Skin of body (tissue), 2 donors: ENCODE results near the gene PTPRN2. TPM values are rescaled to one million over a fixed set of nuclear protein-coding genes. Genes with fewer than 3 reads are reported as not detected.
"Not testable (repeated sequence)": the region's sequence is repeated elsewhere in the genome, so short reads cannot be mapped to it uniquely, and the experiment has no call there.

Source experiments
- DNase-seq: peaks from one replicate; lab custom pipeline; 2025; lab: John Stamatoyannopoulos, UW
- total RNA-seq: library from RNA; depleted of rRNA; stranded (reverse); fragments of >200 nt; gene quantifications from one replicate; pipeline ENCODE4 v1.2.3, GENCODE V29; 2014

The PTPRN2 gene
- total RNA-seq, 1 donor from 2014 or later: 0.99 TPM

DNA sequence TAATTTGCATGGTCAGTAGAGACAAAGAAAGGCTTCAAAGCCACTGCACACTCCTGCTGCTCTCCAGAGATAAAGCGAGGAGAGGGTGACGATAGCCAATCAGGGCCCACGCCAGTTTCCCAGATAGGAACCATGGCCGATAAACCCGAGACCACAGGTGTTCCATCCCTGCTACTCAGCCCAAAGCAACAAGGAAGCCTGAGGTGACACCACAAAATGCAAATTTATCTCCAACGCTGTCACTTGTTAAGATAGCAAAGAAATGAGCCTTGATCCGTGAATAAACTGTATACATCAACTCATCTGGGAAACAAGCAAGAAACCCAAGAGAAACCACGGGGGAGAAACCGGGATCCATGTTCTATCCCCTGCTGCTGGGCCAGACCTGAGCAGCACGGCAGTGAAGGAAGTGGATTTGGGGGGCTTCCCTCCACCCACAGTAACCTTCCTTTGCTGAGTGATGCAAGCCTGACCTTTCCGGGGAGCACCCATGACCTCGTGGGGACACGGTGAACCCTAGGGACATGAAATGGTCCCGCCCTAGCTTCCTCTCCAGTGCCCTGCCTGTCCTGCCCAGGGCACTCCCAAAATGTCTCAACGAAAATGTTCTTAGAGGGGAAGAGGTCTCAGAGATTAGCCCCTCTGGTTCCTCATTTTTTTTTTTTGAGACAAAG is 164.6 kb downstream of the PTPRN2 start:
- no peak for DNase-seq

DNA sequence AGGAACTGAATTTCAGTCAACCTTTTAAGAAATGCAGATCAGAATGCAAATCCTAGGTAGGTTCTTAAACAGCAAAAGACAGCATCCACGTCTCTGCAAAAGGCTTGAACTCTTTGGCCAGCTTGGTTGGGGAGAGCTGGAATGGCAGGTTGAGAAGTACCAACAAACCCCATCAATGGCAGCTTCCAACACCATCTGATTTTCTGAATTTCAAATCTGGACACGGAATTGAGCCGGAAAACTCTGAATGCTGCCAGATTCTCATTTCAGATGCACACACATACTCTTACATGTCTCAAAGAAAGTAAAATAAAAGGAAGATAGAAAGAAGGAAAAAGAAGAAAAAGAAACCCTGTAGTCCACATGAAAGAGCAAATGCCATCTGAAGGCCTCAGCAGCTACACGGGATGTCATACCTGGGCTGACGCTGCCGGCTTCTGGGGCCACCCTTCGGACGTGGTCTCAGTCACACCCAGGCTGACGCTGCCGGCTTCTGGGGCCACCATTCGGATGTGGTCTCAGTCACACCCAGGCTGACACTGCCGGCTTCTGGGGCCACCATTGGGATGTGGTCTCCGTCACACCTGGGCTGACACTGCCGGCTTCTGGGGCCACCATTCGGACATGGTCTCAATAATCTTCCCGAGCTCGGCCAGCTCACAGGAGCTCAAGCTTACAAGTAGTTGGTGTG is 165.3 kb downstream of the PTPRN2 start:
- DNase-seq: no peak

DNA sequence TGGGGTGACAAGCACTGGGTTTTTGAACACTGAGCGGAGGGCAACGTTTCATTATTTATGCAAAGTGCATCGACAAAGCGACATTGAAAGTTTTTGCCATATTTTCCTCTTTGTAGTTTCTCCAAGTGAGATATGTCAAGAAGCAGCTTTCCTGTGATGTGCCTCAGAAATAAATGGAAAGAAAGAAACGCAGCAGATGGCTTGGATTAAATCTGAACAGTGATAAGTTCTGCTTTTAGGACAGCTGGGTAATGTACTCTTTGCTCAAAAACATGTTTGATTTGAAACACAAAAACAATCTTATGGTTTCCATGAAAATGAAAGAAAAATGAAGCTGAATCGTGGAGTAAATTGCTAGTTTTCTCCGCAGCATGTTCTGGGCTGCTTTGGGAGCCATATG is 166.3 kb downstream of the PTPRN2 start:
- peak; percentile 37 for DNase-seq

DNA sequence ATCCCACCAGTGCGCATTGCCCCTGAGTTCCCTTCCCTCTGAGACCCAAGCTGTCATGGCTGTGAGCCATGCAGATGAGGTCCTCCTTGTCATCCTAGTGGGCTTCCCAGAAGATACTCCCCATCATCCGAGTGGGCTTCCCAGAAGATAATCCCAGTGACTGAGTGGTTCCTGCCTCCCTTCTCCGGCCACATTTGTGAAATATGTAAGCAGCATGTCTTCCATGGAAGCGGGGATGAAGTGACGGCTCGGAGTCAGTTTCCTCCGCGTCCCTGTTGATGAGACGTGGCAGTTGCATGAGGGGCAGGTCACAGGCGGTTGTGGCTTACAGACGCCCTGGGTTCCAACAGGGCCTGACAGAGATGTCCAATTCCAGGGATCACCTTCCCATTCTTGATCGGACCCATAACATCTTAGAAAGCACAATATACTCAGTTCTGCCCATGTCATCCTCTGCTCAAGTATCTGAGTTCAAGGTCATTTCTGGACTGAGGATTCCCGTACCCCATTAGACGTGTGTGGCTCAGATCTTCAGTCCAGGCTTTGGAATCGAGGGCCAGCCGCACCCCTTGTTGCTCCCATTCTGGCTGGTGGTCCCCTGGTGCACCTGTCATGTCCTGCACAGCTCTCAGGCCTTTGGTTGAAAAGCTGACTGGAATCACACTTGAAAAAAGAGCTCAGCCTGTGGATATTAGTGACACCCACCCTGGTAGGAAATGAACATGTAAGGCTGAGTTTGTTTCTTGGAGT is 166.9 kb downstream of the PTPRN2 start:
- no peak for DNase-seq

DNA sequence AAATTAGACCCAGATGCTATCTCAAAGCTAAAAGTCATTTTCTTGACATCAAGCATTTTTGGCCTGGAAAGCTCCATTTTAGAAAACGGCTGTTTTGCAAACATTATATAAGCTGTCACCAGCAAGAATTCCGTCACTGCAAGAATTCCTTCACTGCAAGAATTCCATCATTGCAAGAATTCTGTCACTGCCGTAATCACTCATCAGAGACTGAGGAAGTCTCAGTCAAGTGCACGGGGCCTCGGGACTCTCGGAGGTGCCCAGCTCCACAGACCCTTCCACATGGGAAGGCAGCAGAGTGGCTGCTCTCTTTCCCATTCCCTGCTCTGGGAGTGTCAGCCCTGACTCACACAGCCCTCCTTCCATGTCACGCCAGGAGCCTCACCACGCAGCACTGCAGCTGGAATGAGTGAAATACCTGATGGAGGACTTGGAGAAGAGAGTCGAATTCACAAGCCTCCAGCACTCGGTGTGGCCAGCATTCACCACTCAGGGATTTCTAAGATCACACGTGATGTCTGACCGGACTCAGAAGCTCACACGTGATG is 168.3 kb downstream of the PTPRN2 start:
- DNase-seq: no peak

DNA sequence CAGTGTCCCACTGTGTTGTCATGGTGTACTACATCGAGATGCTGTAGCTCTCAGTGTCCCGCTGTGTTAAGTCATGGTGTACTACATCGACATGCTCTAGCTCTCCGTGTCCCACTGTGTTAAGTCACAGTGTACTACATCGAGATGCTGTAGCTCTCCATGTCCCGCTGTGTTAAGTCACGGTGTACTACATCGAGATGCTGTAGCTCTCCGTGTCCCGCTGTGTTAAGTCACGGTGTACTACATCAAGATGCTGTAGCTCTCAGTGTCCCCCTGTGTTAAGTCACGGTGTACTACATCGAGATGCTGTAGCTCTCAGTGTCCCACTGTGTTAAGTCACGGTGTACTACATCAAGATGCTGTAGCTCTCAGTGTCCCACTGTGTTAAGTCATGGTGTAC is 169.2 kb downstream of the PTPRN2 start:
- DNase-seq: not testable (repeated sequence)

DNA sequence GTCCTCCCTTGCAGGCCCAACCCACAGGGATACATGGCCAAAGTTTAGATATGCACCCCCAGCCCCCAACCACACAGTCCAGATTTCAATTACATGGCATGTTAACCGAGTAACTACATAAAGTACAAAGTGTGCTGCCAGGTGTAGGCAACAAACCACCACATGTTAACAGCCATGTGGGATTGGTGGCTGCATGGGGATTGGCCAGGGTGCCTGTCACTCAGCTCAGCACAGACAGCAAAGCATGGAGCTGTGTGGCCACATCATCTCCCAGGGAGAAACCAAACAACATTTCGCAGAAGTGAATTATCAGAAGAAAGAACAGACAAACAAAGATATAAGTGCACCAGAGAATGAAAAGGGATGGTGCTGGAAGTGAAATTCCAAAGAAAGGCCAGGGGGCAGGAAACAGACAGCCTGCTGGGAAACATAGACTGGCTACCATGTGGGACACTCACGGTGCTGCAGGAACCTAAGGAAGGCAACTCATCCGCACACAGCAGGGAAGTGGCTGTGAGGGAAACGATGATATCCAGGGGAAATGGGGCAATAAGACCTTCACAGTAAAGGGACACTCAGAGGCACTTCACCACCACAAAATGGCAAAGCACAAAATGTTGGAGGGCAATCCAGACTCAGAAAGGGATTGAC is 171.2 kb downstream of the PTPRN2 start:
- DNase-seq: no peak

DNA sequence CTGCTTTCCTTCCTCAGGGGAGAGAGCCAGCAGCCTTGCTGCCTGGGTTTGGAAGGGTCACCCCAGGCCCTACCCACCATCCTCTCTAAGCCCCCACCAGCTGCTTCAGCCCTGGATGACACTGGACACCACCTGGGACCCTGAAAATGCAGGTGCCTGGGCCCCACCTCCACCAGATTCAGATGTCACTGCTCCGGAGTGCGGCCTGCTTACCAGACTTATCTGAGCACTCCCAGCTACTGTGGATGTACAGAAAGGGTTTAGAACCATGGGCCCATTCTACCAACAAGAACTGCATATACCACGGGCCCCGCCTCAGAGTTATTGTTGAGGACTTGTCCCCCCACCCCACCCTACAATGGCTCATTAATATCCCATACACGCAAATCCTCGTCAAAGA is 172.3 kb downstream of the PTPRN2 start:
- DNase-seq: no peak

DNA sequence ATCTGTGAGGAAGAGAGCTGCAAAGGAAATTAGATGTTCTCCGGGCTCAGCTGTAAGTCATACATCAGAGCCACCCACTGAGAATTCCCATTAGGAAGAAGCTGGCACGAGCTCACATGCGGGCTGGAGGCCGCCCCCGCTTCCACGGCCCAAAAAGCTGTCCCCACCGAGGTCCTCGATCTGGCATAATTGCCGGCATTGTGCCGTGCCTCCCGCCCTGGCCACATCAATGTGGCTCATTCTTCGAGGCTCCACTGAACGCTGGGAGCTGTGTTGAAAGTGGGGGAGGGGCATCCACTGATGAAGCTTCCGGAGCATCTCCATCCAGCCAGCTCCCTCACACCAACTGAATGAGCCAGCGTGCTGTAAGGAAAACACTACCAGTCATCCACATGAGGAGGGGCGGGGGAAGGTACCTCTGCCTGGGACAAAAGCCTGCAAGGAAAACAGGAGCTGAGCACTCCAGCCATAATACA is 173.1 kb downstream of the PTPRN2 start:
- DNase-seq: peak; percentile 32

DNA sequence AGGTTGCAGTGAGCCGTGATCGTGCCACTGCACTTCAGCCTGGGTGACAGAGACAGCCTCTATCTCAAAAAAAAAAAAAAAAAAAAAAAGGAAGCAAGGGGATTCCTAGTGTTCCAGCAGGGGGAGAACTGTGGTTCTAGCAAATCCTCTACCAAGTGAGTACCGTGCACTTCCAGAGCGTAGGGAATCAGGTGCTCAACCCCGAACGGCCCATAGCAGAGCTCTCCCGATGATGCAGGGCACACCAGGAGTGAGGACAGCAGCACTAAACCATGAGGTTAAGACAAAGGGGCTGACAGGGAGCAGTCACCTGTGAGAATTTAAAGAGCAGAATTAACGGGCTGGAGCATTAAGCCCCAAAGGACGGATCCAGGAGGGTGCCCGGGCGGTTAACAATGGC is 173.6 kb downstream of the PTPRN2 start:
- no peak for DNase-seq

DNA sequence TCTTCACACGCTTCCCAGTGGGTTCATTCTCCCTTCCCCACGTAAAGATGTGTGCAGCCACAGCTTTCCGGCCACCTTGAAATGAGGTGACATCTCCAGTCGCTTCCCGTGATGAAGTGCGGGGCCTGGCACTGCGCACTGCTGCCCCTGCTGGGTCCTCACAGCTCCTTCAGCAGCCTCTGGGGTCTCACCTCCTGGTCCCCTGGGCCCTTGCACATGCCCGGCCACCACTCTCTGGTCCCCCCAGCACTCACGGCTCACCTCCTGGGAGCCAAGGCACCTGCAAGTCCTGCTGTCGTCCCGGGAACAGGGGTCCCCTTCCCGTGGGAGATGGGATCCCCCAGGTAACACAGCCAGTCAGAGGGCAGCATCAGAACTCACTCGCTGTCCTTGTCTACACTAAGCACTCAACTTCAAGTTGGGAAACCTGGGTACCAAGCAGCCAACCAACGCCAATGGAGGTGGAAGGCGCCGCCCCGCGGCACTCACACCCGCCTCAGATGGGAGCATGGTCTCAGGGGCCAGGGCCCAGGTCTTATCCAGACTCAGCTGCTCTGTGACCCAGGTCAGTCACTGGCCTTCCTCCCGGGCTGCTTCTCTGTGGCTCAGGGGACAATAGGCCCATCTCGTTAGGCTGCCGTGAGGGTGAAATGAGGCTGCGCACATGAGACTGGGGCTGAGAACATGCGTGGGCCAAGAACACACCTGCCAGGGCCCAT is 176.2 kb downstream of the PTPRN2 start:
- no peak for DNase-seq

DNA sequence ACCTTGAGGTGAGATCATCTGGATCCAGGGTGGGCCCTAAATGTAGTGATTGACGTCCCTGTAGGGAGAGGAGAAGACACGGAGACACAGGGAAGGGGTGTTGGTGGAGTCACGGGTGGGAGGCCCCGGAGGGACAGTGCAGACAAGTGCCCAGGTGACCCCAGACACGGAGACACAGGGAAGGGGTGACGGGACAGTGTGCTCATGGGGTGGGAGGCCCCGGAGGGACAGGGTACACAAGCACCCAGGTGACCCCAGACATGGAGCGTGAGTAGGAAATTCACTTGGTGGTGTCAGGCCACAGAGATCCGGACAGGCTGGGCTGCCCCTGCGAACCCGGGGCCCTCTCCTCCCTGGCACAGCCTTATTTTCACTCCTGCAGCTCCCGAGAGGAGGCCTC is 176.9 kb downstream of the PTPRN2 start:
- DNase-seq: no peak

DNA sequence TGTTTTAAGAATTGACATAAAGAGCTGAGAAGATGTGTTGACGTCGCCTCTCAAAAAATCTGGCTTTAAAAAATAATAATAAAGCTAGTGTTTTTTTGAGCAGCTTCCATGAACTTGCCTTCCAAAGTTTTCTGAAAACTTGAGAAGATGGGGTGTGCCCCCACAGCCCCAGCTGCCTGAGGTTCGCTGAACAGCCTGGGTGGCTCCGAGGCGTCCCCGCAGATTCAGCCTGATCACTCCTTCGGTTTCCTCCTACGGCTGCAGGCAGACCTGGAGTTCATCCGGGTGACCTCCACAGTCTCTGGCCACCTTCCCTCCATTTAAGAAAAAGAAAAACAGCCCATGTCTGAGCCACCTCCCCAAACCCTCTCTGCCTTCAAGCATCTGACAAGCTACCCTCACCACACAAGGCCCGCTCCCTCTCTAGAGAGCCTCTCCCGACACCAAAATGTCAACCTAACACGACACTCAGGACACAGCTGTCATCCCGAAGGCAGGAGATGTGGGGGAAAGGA is 177.8 kb downstream of the PTPRN2 start:
- no peak for DNase-seq

DNA sequence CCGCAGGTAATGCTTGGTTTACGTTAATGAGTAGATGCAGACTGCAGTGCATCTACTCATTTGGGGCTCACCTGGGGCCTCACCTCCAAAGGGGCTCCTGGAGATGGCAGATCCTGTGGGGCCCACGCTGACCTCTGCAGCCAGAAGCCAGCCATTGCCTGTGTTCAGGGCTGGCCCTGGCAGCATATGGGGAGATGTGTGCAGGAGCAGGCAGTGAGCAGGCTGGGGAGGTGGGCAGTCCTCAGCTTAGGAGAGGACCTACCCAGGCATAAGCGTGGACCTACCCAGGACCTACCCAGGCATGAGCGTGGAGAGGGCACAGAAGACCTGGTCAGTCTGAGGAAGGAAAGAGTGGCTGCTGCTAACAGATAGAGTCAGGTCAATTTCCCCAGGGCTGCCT is 178.5 kb downstream of the PTPRN2 start:
- DNase-seq: no peak

DNA sequence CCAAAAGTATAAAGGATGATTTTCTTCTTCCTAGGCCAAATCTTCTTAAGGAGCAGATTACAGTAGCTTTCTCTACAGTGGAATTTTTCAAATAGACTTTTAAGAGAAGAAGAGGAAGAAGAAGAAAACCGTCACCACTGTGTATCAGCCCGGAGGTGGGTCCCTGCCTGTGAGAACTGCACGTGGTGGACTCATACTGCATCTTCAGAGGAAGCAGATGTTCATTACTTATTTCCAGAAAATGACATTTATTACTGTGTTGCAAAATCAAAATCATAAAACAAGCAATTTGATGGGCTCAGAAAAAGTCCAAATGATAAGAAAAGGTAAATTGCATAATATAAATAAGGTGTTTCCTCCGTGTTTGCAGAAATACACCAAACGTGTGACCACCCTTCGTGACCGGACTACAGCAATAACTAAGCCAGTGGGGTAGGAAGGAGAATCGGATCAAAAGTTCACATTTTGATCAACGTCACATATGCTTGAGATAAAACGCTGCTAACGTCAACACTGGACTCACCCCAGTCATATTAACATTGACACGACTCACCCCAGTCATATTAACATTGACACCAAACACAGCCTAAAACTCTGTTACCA is 179.2 kb downstream of the PTPRN2 start:
- DNase-seq: no peak

DNA sequence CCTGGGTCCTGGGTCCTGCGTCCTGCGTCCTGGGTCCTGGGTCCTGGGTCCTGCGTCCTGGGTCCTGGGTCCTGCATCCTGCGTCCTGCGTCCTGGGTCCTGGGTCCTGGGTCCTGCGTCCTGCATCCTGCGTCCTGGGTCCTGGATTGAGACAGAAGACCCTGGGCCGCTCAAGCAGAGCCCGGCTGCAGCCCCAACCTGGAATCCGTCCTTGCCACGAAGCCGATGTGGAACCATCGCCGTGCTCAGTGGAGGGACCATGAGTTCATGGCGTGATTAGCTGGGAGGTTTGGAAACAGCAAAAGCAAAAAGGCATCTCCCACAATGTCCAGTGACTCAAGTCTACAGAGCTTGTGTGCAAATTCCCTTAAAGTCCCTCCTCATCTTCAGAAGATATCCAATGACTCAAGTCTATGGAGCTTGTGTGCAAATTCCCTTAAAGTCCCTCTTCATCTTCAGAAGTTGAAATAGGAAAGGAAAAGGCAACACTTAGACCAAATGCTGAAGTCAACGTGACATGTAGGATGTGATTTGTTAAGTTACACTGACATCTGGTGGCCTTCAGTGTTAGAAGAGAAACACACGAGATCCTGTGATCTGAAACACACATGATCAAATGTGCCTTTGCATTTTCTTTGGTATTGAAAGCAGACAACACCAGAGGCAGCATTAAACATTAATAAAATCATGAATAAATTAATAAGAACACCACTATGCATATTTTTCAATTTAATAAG is 179.9 kb downstream of the PTPRN2 start:
- DNase-seq: peak; percentile 58

DNA sequence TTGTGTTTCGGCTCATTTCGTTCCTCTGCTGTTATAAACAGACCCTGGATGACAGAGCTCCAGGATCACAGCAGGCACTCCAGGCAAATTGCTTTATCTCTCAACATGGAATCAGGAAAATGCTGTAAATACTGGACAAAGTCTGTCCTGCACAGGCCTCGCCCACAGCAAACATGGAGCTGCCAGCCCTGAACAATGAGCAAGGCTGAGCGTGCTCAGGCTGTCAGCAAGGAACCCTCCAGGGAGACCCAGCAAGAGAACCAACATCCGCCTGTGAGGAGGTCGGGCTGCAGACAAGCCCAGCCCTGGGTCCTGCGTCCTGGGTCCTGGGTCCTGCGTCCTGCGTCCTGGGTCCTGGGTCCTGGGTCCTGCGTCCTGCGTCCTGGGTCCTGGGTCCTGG is 180.8 kb downstream of the PTPRN2 start:
- no peak for DNase-seq

DNA sequence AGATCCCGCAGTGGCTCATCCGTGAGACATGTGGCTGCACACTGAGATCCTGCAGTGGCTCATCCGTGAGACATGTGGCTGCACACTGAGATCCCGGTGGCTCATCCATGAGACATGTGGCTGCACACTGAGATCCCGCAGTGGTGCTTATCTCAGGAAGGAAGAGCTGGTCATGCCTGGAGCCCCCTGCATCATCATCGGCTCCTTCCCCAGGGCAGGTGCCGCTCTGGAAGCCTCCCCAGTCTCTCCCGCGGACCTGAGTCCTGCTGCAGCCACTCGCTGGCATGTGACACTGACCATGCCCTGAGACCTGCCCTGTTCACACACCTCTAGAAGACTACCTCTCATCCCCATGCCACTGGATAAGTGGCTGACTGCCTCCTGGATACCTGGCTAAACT is 181.3 kb downstream of the PTPRN2 start:
- no peak for DNase-seq

DNA sequence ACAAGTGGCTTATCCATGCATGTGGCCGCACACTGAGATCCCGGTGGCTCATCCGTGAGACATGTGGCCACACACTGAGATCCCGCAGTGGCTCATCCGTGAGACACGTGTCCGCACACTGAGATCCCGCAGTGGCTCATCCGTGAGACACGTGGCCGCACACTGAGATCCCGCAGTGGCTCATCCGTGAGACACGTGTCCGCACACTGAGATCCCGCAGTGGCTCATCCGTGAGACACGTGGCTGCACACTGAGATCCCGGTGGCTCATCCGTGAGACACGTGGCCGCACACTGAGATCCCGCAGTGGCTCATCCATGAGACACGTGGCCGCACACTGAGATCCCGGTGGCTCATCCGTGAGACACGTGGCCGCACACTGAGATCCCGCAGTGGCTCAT is 181.9 kb downstream of the PTPRN2 start:
- not testable (repeated sequence) for DNase-seq

DNA sequence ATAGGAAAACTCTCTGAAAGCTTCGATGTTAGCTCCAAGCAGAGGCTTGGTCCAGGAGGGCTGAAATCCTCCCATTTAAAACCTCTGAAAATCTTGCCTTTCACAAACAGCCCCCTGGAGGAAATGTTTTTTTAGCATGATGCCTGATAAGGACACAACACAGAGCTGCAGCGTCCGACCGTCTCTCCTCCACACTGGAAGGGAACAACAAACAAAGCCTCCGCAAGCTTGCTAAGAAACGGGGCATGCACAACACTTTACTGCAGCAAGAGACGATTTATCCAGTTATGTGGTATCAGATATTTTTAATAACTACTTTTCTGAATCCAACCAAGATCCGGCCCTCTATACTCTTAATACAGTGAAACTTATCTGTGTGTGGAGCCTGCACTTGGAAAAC is 182.3 kb downstream of the PTPRN2 start:
- no peak for DNase-seq
